Suprapubic skin (tissue), 4 donors: ENCODE data around the gene AKT1. TPM values are rescaled to one million over a fixed set of nuclear protein-coding genes. Genes with fewer than 3 reads are reported as not detected.
"Not testable (repeated sequence)": the region's sequence is repeated elsewhere in the genome, so short reads cannot be mapped to it uniquely, and the experiment has no call there.

Experiments used
- DNase-seq, 2 donors: peaks; one replicate each; pipeline ENCODE4 v3.0.0-alpha.2; 2019; ENCODE audit warnings: low spot score in 2 of 2
- H3K27ac ChIP-seq: fragments of 200-600 bp; sonication (generic); one replicate; pipeline ENCODE4 v1.5.1; 2019
- H3K27me3 ChIP-seq: fragments of 200-600 bp; sonication (generic); one replicate; pipeline ENCODE4 v1.5.1; 2019
- H3K36me3 ChIP-seq: fragments of 200-600 bp; sonication (generic); one replicate; pipeline ENCODE4 v1.5.1; 2019
- H3K4me1 ChIP-seq: fragments of 200-600 bp; sonication (generic); one replicate; pipeline ENCODE4 v1.5.1; 2019
- H3K4me3 ChIP-seq: fragments of 200-600 bp; sonication (generic); one replicate; pipeline ENCODE4 v1.5.1; 2019; ENCODE audit warnings: mild to moderate bottlenecking
- H3K9me3 ChIP-seq: fragments of 200-600 bp; sonication (generic); one replicate; pipeline ENCODE4 v1.5.1; 2019
- CTCF ChIP-seq, 2 donors: fragments of 200-600 bp in 1 of 2; fragments of 450-650 bp in 1 of 2; sonication (generic) in 1 of 2; IDR thresholded peaks; one replicate each; pipeline ENCODE4 v1.5.1; 2016 to 2019; ENCODE audit warnings: antibody characterized with exemption in 2 of 2, mild to moderate bottlenecking in 1 of 2, moderate library complexity in 1 of 2
- EP300 ChIP-seq: sonication (generic); formaldehyde crosslinking; IDR thresholded peaks from one replicate; pipeline ENCODE4 v1.6.1; 2017; ENCODE audit warnings: antibody characterized with exemption
- POLR2A ChIP-seq, 2 donors: fragments of 450-650 bp; IDR thresholded peaks; one replicate each; pipeline ENCODE4 v1.6.1; 2017; ENCODE audit warnings: antibody characterized with exemption in 2 of 2, mild to moderate bottlenecking in 2 of 2, moderate library complexity in 2 of 2
- POLR2AphosphoS5 ChIP-seq, 3 donors: sonication (generic); formaldehyde crosslinking; IDR thresholded peaks; one replicate each; pipeline ENCODE4 v1.6.1; 2017; ENCODE audit warnings: antibody characterized with exemption in 3 of 3
- WGBS: methylation state at CpG from one replicate; pipeline ENCODE4 v1.1.5; 2018; 5-methylcytosine and 5-hydroxymethylcytosine counted together
- total RNA-seq, 4 donors: library from RNA; depleted of rRNA; stranded (reverse); fragments of >200 nt; gene quantifications; one replicate each; pipeline ENCODE4 v1.1.0, GENCODE V29; 2016

AKT1 gene
- total RNA-seq, 4 donors from 2014 or later = 63.1 to 77.6 (median 70.4) TPM

GRCh38 chr14:104732355-104732804, 63.2 kb downstream of the AKT1 start:
- no peak overlapping the region for H3K4me3 ChIP-seq
- no peak for DNase-seq
- 43% methylated on average over 6 of the region's 14 CpGs for WGBS
- no peaks in the 10 kb centered on the region for H3K9me3 ChIP-seq
- TF ChIP-seq CTCF (IDR thresholded peaks at IDR 0.05) = no peak
- no peak for TF ChIP-seq EP300
- TF ChIP-seq POLR2AphosphoS5 (IDR thresholded peaks at IDR 0.05) = peak in 1 of 3 donors; percentile 11
- no peaks in the 10 kb centered on the region for H3K27me3 ChIP-seq
- no peaks in the 10 kb centered on the region for H3K36me3 ChIP-seq
- peaks cover 47% of the 10 kb centered on the region for H3K4me1 ChIP-seq
- H3K27ac ChIP-seq = no peak overlapping the region

- H3K4me1 ChIP-seq = peaks cover 44% of the 10 kb centered on the region
- 92% methylated on average over 10 of the region's 18 CpGs for WGBS
These were observed 63.9 kb downstream of the AKT1 start for GRCh38 chr14:104731320-104732294.

GRCh38 chr14:104730487-104730886, 65.1 kb downstream of the AKT1 start:
- TF ChIP-seq CTCF (IDR thresholded peaks at IDR 0.05) (no peak), POLR2AphosphoS5 (IDR thresholded peaks at IDR 0.05) (no peak), EP300 (no peak), POLR2A (IDR thresholded peaks at IDR 0.05) (no peak)
- Histone ChIP-seq H3K4me3 (no peak overlapping the region), H3K27ac (no peak overlapping the region), H3K36me3 (no peaks in the 10 kb centered on the region), H3K4me1 (peaks cover 32% of the 10 kb centered on the region), H3K9me3 (no peaks in the 10 kb centered on the region), H3K27me3 (no peaks in the 10 kb centered on the region)
- no peak for DNase-seq
- 79% methylated on average over 5 of the region's 5 CpGs for WGBS

More at GRCh38 chr14:104731320-104732294, 63.9 kb downstream of the AKT1 start:
- no peaks in the 10 kb centered on the region for H3K36me3 ChIP-seq
- TF ChIP-seq EP300 (no peak), POLR2A (IDR thresholded peaks at IDR 0.05) (no peak), CTCF (IDR thresholded peaks at IDR 0.05) (no peak), POLR2AphosphoS5 (IDR thresholded peaks at IDR 0.05) (no peak)
- no peak overlapping the region for H3K27ac ChIP-seq
- H3K9me3 ChIP-seq = no peaks in the 10 kb centered on the region
- H3K27me3 ChIP-seq = no peaks in the 10 kb centered on the region
- DNase-seq = no peak
- no peak overlapping the region for H3K4me3 ChIP-seq

DNA sequence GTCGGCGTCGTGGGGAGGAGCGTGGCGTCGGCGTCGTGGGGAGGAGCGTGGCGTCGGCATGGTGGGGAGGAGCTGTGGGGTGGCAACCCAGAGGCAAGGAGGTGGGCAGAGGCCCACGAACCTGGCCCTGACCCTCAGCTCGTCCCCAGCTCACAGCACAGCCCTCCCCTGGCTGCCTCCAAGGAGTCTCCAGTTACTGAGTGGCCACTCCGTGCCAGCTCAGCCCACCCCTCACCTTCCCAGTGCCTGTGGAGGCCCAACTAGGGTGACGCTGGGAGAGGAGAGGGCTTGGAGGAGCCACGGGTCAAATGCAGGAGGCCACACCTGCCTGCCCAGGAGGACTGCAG, 65.7 kb downstream of the AKT1 start:
- no peaks in the 10 kb centered on the region for H3K36me3 ChIP-seq

DNA sequence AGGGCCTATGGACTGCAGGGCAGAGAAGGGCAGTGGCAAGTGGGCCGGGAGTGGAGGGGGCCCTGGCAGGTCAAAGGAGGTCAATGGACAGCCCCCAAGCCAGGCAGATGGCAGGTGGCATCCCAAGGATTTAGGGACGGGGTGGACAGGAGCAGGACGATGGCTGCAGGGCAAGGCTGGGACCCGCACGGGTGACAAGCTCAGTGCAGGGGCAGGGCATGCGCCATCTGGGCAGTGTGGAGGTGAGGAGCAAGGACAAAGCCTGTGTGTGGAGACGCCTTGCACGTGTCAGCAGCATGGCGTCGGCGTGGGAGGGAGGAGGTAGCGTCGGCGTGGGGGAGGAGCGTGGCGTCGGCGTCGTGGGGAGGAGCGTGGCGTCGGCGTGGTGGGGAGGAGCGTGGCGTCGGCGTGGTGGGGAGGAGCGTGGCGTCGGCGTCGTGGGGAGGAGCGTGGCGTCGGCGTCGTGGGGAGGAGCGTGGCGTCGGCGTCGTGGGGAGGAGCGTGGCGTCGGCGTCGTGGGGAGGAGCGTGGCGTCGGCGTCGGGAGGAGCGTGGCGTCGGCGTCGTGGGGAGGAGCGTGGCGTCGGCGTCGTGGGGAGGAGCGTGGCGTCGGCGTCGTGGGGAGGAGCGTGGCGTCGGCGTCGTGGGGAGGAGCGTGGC, 66.2 kb downstream of the AKT1 start:
- not testable (repeated sequence) for DNase-seq, H3K27me3 ChIP-seq, H3K4me3 ChIP-seq, H3K27ac ChIP-seq, H3K9me3 ChIP-seq, H3K36me3 ChIP-seq
- WGBS = 94% methylated on average over 36 of the region's 73 CpGs
- peaks cover 38% of the 10 kb centered on the region for H3K4me1 ChIP-seq

More for the DNA sequence above, 65.7 kb downstream of the AKT1 start:
- H3K4me3 ChIP-seq = no peak overlapping the region
- DNase-seq = no peak
- H3K9me3 ChIP-seq = no peaks in the 10 kb centered on the region
- H3K4me1 ChIP-seq = peaks cover 35% of the 10 kb centered on the region
- TF ChIP-seq CTCF (IDR thresholded peaks at IDR 0.05) (no peak), POLR2AphosphoS5 (IDR thresholded peaks at IDR 0.05) (no peak), EP300 (no peak)
- no peak overlapping the region for H3K27ac ChIP-seq
- H3K27me3 ChIP-seq = no peaks in the 10 kb centered on the region
- 92% methylated on average over 11 of the region's 16 CpGs for WGBS
